ENCODE data around the gene TLE3. TPM values are rescaled to one million over a fixed set of nuclear protein-coding genes. Genes with fewer than 3 reads are reported as not detected.

Gene TLE3
- total and polyA plus RNA-seq, 2 experiments from 2014 or later, result 20.5 to 38.2 TPM

- no peaks in the 10 kb centered on the region for H3K36me3 ChIP-seq
- H3K27ac ChIP-seq, result no peak overlapping the region
- H3K9me3 ChIP-seq (ENCODE audit: low read depth), result no peaks in the 10 kb centered on the region
- H3K4me3 ChIP-seq, result no peak overlapping the region
- TF ChIP-seq, protein P1, sequence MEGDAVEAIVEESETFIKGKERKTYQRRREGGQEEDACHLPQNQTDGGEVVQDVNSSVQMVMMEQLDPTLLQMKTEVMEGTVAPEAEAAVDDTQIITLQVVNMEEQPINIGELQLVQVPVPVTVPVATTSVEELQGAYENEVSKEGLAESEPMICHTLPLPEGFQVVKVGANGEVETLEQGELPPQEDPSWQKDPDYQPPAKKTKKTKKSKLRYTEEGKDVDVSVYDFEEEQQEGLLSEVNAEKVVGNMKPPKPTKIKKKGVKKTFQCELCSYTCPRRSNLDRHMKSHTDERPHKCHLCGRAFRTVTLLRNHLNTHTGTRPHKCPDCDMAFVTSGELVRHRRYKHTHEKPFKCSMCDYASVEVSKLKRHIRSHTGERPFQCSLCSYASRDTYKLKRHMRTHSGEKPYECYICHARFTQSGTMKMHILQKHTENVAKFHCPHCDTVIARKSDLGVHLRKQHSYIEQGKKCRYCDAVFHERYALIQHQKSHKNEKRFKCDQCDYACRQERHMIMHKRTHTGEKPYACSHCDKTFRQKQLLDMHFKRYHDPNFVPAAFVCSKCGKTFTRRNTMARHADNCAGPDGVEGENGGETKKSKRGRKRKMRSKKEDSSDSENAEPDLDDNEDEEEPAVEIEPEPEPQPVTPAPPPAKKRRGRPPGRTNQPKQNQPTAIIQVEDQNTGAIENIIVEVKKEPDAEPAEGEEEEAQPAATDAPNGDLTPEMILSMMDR (IDR thresholded peaks at IDR 0.05; ENCODE audit: low read depth, low read length), result no peak
- peaks cover 9% of the 10 kb centered on the region for H3K27me3 ChIP-seq
- no peak for DNase-seq (ENCODE audit: low read depth in 1 of 2, low spot score in 1 of 2)
- peaks cover 12% of the 10 kb centered on the region for H3K4me1 ChIP-seq (ENCODE audit: low read depth)
Measured at GRCh38 chr15:70027518-70027917, 70.2 kb downstream of the TLE3 start.

DNA sequence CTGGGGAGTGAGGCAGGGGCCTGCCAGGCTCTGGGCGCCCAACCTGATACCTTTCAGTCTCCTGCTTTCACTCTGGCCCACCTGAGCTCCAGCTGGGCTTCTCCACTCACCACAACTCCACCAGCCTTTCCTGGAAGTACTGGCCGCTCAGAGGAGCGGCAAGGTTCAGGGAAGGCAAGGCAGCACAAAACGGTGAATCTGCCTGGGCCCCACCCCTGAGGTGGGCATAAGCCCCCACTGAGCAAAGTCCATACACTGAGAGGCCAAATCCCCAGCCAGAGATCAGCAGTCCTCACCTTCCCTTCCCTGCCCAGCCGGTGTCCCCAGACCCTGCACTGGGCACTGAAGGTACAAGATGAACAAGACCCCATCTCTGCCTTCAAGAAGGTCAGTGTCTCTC lies 70.7 kb downstream of the TLE3 start:
- Histone ChIP-seq H3K27me3 (peaks cover 9% of the 10 kb centered on the region), H3K27ac (no peak overlapping the region), H3K4me3 (no peak overlapping the region), H3K4me1 (ENCODE audit: low read depth) (peaks cover 12% of the 10 kb centered on the region), H3K36me3 (no peaks in the 10 kb centered on the region), H3K9me3 (ENCODE audit: low read depth) (no peaks in the 10 kb centered on the region)
- no peak for DNase-seq (ENCODE audit: low read depth in 1 of 2, low spot score in 1 of 2)
- TF ChIP-seq, protein P1 (IDR thresholded peaks at IDR 0.05; ENCODE audit: low read depth, low read length), result no peak

DNA sequence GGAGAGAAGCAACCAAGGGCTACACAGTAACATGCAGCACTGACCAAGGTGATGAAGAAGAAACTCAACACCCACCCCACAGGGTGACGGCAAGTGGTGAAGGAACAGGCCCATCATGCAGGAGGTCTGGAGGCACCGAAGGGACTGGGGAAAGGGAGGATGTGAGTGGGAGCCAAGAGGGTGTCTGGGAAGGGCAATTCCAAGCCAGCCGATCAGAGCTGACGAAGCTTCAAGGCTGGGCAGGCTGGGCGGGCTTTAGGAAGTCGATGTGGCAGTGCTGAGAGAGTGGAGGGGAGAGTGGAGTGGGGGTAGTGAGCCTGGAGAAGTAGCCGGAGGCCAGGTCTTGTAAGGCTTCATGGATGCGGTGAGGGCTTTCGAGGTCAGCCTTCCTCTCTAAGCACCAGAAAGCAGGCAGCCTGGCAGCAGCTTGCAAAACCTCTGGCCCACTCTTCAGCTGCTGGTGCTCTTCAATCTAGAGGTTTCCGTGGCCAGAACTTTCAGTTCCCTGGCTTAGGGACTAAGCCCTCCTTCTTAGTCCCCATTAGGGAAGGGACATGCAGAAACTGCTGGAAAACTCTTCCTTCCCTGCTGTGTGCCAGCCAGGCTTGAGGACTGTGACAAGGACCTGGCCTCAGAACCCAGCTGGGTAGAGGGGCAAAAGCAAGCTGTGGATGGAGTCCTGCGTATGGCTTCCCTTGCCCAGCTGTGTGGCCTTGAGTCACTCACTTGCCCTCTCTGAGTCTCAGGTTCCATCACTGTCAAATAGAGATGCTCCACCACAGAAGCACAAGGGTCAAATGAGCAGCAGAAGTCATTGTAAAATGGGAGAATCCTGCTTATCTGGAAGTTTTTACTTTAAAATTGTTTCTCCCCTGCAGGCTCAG lies 72.1 kb downstream of the TLE3 start:
- H3K27ac ChIP-seq, result no peak overlapping the region
- TF ChIP-seq, protein P1 (IDR thresholded peaks at IDR 0.05; ENCODE audit: low read depth, low read length), result no peak

GRCh38 chr15:70024521-70024920 lies 73.2 kb downstream of the TLE3 start:
- no peak for DNase-seq (ENCODE audit: low read depth in 1 of 2, low spot score in 1 of 2)
- H3K27me3 ChIP-seq, result peaks cover 5% of the 10 kb centered on the region
- TF ChIP-seq, protein P1 (IDR thresholded peaks at IDR 0.05; ENCODE audit: low read depth, low read length), result no peak
- no peak overlapping the region for H3K4me3 ChIP-seq
- no peak overlapping the region for H3K27ac ChIP-seq
- no peaks in the 10 kb centered on the region for H3K36me3 ChIP-seq
- no peaks in the 10 kb centered on the region for H3K9me3 ChIP-seq (ENCODE audit: low read depth)
- peaks cover 12% of the 10 kb centered on the region for H3K4me1 ChIP-seq (ENCODE audit: low read depth)

More for the DNA sequence above, 72.1 kb downstream of the TLE3 start:
- H3K4me1 ChIP-seq (ENCODE audit: low read depth), result peaks cover 12% of the 10 kb centered on the region
- H3K4me3 ChIP-seq, result no peak overlapping the region
- peaks cover 9% of the 10 kb centered on the region for H3K27me3 ChIP-seq
- peak in 1 of 2 donors; percentile 30 for DNase-seq (ENCODE audit: low read depth in 1 of 2, low spot score in 1 of 2)
- H3K36me3 ChIP-seq, result no peaks in the 10 kb centered on the region
- H3K9me3 ChIP-seq (ENCODE audit: low read depth), result no peaks in the 10 kb centered on the region

- H3K9me3 ChIP-seq (ENCODE audit: low read depth), result no peaks in the 10 kb centered on the region
- no peak overlapping the region for H3K27ac ChIP-seq
- no peak overlapping the region for H3K4me3 ChIP-seq
- no peaks in the 10 kb centered on the region for H3K36me3 ChIP-seq
- TF ChIP-seq, protein P1 (IDR thresholded peaks at IDR 0.05; ENCODE audit: low read depth, low read length), result no peak
- H3K27me3 ChIP-seq, result no peaks in the 10 kb centered on the region
- peaks cover 12% of the 10 kb centered on the region for H3K4me1 ChIP-seq (ENCODE audit: low read depth)
- DNase-seq (ENCODE audit: low read depth in 1 of 2, low spot score in 1 of 2), result peak; percentile 30 to 92
Measured at GRCh38 chr15:70023769-70024491, 73.8 kb downstream of the TLE3 start.
